HG02981 (cell line): Measurements from ENCODE around the gene ADAMTSL2.

ENCODE experiments used
- ATAC-seq: cut with Tn5 transposase; IDR thresholded peaks from one replicate; pipeline ENCODE4 v1.9.1; 2021; ENCODE audit warnings: mild to moderate bottlenecking, moderate library complexity; ENCODE audit not compliant: unreplicated experiment

ADAMTSL2 gene

GRCh38 chr9:133618726-133619125 lies 84.2 kb downstream of the ADAMTSL2 start:
- no peak for ATAC-seq

- no peak for ATAC-seq
Measured at GRCh38 chr9:133619791-133620190, 85.3 kb downstream of the ADAMTSL2 start.

- ATAC-seq, result no peak
Measured at GRCh38 chr9:133621725-133622267, 87.3 kb downstream of the ADAMTSL2 start.

- no peak for ATAC-seq
Measured at GRCh38 chr9:133622555-133622954, 88.1 kb downstream of the ADAMTSL2 start.
